ENCODE data around the gene PPP1R7.

DNA sequence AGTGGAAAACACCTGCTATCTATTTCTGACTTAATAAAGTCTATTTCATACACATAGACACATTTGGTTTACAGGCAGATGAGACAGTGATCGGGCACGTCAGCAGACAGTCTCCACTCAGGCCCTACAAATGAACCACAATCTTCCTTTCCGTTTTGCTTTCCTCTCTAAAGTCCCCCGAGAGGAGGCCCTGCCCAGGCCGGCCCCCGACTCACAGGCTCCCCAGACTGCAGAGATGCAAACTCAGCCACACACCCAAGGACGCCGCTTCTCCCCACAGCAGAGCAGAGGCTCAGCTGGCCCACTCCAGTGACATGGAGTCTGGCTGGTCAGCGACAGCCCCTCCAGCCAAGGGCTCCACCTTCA is 38.8 kb upstream of the PPP1R7 start:
- TF ChIP-seq POU5F1 (IDR thresholded peaks at IDR 0.05; ENCODE audit: borderline replicate concordance, low read depth, low read length, partially characterized antibody), result no peak
- no peak for TF ChIP-seq POLR3A (IDR thresholded peaks at IDR 0.05; ENCODE audit: borderline replicate concordance, extremely low read depth, insufficient read depth, insufficient read length)
- no peak for TF ChIP-seq TRIM28 (IDR thresholded peaks at IDR 0.05)
- TF ChIP-seq, protein P1, sequence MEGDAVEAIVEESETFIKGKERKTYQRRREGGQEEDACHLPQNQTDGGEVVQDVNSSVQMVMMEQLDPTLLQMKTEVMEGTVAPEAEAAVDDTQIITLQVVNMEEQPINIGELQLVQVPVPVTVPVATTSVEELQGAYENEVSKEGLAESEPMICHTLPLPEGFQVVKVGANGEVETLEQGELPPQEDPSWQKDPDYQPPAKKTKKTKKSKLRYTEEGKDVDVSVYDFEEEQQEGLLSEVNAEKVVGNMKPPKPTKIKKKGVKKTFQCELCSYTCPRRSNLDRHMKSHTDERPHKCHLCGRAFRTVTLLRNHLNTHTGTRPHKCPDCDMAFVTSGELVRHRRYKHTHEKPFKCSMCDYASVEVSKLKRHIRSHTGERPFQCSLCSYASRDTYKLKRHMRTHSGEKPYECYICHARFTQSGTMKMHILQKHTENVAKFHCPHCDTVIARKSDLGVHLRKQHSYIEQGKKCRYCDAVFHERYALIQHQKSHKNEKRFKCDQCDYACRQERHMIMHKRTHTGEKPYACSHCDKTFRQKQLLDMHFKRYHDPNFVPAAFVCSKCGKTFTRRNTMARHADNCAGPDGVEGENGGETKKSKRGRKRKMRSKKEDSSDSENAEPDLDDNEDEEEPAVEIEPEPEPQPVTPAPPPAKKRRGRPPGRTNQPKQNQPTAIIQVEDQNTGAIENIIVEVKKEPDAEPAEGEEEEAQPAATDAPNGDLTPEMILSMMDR (IDR thresholded peaks at IDR 0.05 in 2 of 3, conservative IDR thresholded peaks at IDR 0.05 in 1 of 3; ENCODE audit: insufficient read depth in 2 of 3, low read depth in 1 of 3, low read length in 3 of 3), result no peak
- no peak for TF ChIP-seq MBD1 (CRISPR knock-in tag; IDR thresholded peaks at IDR 0.05)
- TF ChIP-seq, protein P2, sequence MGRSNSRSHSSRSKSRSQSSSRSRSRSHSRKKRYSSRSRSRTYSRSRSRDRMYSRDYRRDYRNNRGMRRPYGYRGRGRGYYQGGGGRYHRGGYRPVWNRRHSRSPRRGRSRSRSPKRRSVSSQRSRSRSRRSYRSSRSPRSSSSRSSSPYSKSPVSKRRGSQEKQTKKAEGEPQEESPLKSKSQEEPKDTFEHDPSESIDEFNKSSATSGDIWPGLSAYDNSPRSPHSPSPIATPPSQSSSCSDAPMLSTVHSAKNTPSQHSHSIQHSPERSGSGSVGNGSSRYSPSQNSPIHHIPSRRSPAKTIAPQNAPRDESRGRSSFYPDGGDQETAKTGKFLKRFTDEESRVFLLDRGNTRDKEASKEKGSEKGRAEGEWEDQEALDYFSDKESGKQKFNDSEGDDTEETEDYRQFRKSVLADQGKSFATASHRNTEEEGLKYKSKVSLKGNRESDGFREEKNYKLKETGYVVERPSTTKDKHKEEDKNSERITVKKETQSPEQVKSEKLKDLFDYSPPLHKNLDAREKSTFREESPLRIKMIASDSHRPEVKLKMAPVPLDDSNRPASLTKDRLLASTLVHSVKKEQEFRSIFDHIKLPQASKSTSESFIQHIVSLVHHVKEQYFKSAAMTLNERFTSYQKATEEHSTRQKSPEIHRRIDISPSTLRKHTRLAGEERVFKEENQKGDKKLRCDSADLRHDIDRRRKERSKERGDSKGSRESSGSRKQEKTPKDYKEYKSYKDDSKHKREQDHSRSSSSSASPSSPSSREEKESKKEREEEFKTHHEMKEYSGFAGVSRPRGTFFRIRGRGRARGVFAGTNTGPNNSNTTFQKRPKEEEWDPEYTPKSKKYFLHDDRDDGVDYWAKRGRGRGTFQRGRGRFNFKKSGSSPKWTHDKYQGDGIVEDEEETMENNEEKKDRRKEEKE (IDR thresholded peaks at IDR 0.05; ENCODE audit: borderline replicate concordance in 1 of 2, control insufficient read depth in 1 of 2, low read depth in 2 of 2, low read length in 1 of 2), result no peak
- no peak for TF ChIP-seq POLR2A (conservative IDR thresholded peaks at IDR 0.05)
- TF ChIP-seq ZNF561 (CRISPR knock-in tag; conservative IDR thresholded peaks at IDR 0.05), result no peak
- TF ChIP-seq HDAC1 (IDR thresholded peaks at IDR 0.05), result no peak
- TF ChIP-seq CREB1 (IDR thresholded peaks at IDR 0.05), result no peak
- TF ChIP-seq CREB1 (CRISPR knock-in tag; IDR thresholded peaks at IDR 0.05), result no peak

Measured in K562 (cell line).